ENCODE data around the gene FAM53B. TPM values are rescaled to one million over a fixed set of nuclear protein-coding genes. Genes with fewer than 3 reads are reported as not detected.

The FAM53B gene
- total RNA-seq, 2 experiments from 2014 or later = 56.6 to 58.5 TPM

DNA sequence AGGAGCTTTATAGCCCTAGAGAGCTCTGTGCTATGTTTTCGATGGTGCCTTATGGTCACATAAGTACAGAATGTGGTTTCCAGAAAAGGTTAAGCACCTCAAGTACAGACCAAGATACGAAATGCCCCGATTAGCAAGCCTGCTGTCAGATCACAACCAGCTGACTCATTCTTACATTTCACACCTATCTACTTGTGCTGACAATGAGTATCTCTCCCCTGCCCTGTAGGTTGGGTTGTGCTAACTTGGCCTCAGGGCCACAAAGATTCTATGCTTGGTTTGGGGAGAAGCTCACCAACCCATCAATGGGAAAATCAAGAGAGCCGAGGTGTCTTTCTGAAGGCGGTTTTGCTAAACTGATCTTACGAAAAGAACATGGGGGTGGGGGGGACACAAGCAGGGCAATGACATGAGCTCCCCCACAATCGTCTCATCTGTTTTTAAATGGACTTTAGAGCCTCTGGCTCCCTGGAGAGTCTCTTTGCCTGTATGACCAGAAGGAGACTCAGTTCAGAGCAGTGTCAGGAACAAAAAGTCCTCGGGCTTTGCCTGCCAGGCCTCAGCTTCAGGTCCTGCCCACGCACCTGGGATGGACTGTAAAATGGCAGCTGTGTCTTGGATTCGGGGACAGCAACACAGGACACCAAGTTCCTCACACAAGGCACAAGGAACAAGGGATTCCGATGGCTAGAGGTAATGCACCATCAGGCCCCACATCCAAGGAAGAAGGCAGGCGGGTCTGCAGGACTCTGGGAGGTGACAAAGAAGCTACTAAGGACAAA lies 55.1 kb downstream of the FAM53B start:
- peaks cover 87% of the 10 kb centered on the region for H3K36me3 ChIP-seq (ENCODE audit: insufficient read depth, low read length)
- intact Hi-C loops (cut with micrococcal nuclease; ENCODE audit: unreplicated experiment) = no loop called here
- TF ChIP-seq EZH2phosphoT487 (IDR thresholded peaks at IDR 0.05; ENCODE audit: borderline replicate concordance, low read depth, low read length) = no peak
- TF ChIP-seq, protein P1, sequence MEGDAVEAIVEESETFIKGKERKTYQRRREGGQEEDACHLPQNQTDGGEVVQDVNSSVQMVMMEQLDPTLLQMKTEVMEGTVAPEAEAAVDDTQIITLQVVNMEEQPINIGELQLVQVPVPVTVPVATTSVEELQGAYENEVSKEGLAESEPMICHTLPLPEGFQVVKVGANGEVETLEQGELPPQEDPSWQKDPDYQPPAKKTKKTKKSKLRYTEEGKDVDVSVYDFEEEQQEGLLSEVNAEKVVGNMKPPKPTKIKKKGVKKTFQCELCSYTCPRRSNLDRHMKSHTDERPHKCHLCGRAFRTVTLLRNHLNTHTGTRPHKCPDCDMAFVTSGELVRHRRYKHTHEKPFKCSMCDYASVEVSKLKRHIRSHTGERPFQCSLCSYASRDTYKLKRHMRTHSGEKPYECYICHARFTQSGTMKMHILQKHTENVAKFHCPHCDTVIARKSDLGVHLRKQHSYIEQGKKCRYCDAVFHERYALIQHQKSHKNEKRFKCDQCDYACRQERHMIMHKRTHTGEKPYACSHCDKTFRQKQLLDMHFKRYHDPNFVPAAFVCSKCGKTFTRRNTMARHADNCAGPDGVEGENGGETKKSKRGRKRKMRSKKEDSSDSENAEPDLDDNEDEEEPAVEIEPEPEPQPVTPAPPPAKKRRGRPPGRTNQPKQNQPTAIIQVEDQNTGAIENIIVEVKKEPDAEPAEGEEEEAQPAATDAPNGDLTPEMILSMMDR (conservative IDR thresholded peaks at IDR 0.05; ENCODE audit: low read length) = no peak
- BruUV-seq (replicated peaks) = no TSS peak
- POLR2A ChIA-PET = interaction anchor here (1.4 kb wide), 2 partner anchors 8 to 23 kb away, joined by 4 read pairs; no protein-coding TSS in a partner anchor
- no peak overlapping the region for H3K27ac ChIP-seq (ENCODE audit: low read depth, low read length, poor library complexity, severe bottlenecking)
- peaks cover 24% of the 10 kb centered on the region for H3K4me1 ChIP-seq (ENCODE audit: insufficient read depth, low read length, poor library complexity, severe bottlenecking)
- no peaks in the 10 kb centered on the region for H4K20me1 ChIP-seq (ENCODE audit: insufficient read depth, low read length)
- H2AFZ ChIP-seq (ENCODE audit: low read length) = no peak overlapping the region
- H3K79me2 ChIP-seq (ENCODE audit: insufficient read depth, low read depth, low read length) = no peaks in the 10 kb centered on the region
- H3K9me3 ChIP-seq (ENCODE audit: low read length) = no peaks in the 10 kb centered on the region
- no peak overlapping the region for H3K4me2 ChIP-seq (ENCODE audit: low read length)
- CTCF ChIA-PET (ENCODE audit: unreplicated experiment) = interaction anchor here (0.5 to 0.6 kb wide), 2 partner anchors 50 to 52 kb away, joined by 3 read pairs; no protein-coding TSS in a partner anchor
- H3K4me3 ChIP-seq (ENCODE audit: low read depth, low read length, poor library complexity, severe bottlenecking) = no peak overlapping the region
- no peak for DNase-seq (ENCODE audit: low spot score)
- no peaks in the 10 kb centered on the region for H3K9me2 ChIP-seq (ENCODE audit: insufficient read depth, low read length)

GRCh38 chr10:124688386-124688785 lies 55.8 kb downstream of the FAM53B start:
- Histone ChIP-seq H3K27ac (ENCODE audit: low read depth, low read length, poor library complexity, severe bottlenecking) (no peak overlapping the region), H4K20me1 (ENCODE audit: insufficient read depth, low read length) (no peaks in the 10 kb centered on the region), H3K79me2 (ENCODE audit: insufficient read depth, low read depth, low read length) (no peaks in the 10 kb centered on the region), H2AFZ (ENCODE audit: low read length) (no peak overlapping the region), H3K4me3 (ENCODE audit: low read depth, low read length, poor library complexity, severe bottlenecking) (no peak overlapping the region), H3K9me3 (ENCODE audit: low read length) (no peaks in the 10 kb centered on the region), H3K9me2 (ENCODE audit: insufficient read depth, low read length) (no peaks in the 10 kb centered on the region), H3K4me2 (ENCODE audit: low read length) (no peak overlapping the region), H3K4me1 (ENCODE audit: insufficient read depth, low read length, poor library complexity, severe bottlenecking) (peaks cover 31% of the 10 kb centered on the region), H3K36me3 (ENCODE audit: insufficient read depth, low read length) (peaks cover 87% of the 10 kb centered on the region)
- no peak for TF ChIP-seq EZH2phosphoT487 (IDR thresholded peaks at IDR 0.05; ENCODE audit: borderline replicate concordance, low read depth, low read length)
- TF ChIP-seq, protein P1 (conservative IDR thresholded peaks at IDR 0.05; ENCODE audit: low read length) = no peak
- no TSS peak for BruUV-seq (replicated peaks)
- POLR2A ChIA-PET = interaction anchor here (1.4 kb wide), 1 partner anchor 8 kb away, joined by 4 read pairs; no protein-coding TSS in a partner anchor
- CTCF ChIA-PET (ENCODE audit: unreplicated experiment) = interaction anchor here (0.5 kb wide), 1 partner anchor 50 kb away, joined by 3 read pairs; no protein-coding TSS in a partner anchor
- no peak for DNase-seq (ENCODE audit: low spot score)
- intact Hi-C loops (cut with micrococcal nuclease; ENCODE audit: unreplicated experiment) = no loop called here
